HG03039 (cell line): Measurements from ENCODE around the gene EFHD2.
A peak's percentile ranks its signal among the peaks of the same experiment; 100 is the strongest.
"Not testable (repeated sequence)": the region's sequence is repeated elsewhere in the genome, so short reads cannot be mapped to it uniquely, and the experiment has no call there.

ENCODE experiments used
- ATAC-seq: cut with Tn5 transposase; IDR thresholded peaks from one replicate; pipeline ENCODE4 v1.9.1; 2021; ENCODE audit warnings: mild to moderate bottlenecking, moderate library complexity; ENCODE audit not compliant: unreplicated experiment

EFHD2 gene, protein sequence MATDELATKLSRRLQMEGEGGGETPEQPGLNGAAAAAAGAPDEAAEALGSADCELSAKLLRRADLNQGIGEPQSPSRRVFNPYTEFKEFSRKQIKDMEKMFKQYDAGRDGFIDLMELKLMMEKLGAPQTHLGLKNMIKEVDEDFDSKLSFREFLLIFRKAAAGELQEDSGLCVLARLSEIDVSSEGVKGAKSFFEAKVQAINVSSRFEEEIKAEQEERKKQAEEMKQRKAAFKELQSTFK

DNA sequence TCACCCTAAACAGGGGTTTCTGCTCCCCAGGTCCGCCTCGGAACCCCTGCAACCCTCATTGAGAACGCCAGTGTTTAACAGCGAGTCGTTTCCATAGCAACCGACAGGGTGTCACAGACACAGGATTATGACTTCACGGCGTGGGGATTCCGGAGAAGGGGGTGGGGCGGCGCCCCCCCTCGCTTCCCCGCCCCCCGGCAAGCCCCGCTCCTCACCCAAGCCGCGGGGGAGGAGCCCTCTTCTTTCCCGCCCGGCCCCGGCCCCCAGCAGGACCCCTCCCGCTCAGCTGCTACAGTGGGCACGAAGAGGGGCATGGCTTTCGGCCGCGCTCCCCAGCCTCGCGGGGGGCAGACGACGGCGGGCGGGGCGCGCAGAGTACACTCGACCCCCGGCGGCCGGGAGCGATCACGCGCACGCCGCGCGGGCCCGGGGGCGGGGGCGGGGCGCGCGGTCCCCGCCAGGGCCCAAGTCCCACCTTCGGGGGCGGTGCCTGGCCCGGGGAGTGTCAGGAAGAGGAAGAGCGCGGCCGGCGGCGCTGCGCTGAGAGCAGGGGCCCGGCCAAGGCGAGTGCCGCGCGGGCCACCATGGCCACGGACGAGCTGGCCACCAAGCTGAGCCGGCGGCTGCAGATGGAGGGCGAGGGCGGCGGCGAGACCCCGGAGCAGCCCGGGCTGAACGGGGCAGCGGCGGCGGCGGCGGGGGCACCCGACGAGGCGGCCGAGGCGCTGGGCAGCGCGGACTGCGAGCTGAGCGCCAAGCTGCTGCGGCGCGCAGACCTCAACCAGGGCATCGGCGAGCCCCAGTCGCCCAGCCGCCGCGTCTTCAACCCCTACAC lies at the start of gene EFHD2:
Gene EFHD2, plus strand, starts transcription at position 501 of the 835 bp plus-strand sequence. Its CDS starts 84 bp downstream, at position 585.
- ATAC-seq = peak; percentile 67

GRCh38 chr1:15360700-15361099 lies 49.0 kb upstream of the EFHD2 start:
- ATAC-seq = no peak

DNA sequence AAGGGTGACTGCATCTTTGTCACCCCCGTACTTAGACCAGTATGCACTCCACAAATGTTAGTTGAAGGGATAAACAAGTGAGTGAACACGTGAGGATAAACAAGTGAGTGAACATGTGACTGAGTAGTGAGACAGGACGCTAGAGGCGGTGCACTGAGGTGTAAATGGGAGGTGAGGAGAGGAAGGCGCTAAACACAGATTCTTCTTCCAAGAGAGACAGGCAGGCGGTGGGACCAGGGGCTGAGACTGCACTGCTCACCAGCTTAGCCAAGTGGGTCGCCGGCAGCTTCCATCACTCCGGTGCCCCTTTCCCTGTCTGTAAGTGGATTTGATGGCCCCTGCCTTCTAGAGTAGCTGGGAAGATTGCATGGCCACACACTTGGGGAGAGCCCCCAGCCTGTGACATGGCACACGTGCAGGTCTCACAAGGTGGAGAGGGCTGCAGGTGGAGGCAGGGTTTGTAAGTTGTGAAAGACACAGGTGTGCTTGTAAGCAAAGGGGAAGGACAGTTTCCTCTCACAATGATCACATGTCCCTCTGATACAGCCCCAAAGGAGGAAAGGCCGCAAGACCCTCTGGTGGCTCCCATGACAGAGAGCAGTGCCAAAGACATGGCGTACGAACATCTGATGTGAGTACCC lies 47.5 kb upstream of the EFHD2 start:
- ATAC-seq = no peak

- ATAC-seq = no peak
These were observed 47.0 kb upstream of the EFHD2 start for GRCh38 chr1:15362737-15363128.

DNA sequence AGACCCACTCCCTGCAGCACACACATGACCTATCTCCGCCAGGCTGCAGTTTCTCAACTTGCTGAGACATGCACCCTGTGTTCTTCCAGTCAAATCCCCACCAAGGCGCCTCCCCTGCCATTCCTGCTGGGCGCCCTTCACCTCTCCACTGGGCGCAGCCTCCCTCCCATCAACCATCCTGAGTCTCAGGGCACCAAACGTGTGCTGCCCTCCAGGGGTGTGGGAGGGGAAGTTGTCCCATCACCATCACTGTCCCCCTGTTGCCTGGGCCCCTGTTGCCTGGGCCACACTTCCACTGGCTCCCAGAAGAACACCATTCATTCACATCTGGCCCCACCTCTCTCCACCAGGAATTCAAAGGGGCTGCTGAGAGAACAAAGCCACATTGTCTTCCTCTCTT lies 44.9 kb upstream of the EFHD2 start:
- no peak for ATAC-seq

- ATAC-seq = no peak
These were observed 40.8 kb upstream of the EFHD2 start for GRCh38 chr1:15368888-15369287.

- ATAC-seq = no peak
These were observed 39.4 kb upstream of the EFHD2 start for GRCh38 chr1:15370268-15370667.

GRCh38 chr1:15370781-15371520 lies 38.7 kb upstream of the EFHD2 start:
- ATAC-seq = no peak

- no peak for ATAC-seq
These were observed 37.8 kb upstream of the EFHD2 start for GRCh38 chr1:15371610-15372545.

- ATAC-seq = no peak
These were observed 31.0 kb upstream of the EFHD2 start for GRCh38 chr1:15378729-15379128.

DNA sequence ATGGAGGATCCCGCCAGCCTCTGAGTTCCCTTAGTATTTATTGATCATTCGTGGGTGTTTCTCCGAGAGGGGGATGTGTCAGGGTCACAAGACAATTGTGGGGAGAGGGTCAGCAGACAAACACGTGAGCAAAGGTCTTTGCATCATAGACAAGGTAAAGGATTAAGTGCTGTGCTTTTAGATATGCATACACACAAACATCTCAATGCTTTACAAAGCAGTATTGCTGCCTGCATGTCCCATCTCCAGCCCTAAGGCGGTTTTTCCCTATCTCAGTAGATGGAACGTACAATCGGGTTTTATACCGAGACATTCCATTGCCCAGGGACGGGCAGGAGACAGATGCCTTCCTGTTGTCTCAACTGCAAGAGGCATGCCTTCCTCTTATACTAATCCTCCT lies 30.5 kb upstream of the EFHD2 start:
- not testable (repeated sequence) for ATAC-seq

DNA sequence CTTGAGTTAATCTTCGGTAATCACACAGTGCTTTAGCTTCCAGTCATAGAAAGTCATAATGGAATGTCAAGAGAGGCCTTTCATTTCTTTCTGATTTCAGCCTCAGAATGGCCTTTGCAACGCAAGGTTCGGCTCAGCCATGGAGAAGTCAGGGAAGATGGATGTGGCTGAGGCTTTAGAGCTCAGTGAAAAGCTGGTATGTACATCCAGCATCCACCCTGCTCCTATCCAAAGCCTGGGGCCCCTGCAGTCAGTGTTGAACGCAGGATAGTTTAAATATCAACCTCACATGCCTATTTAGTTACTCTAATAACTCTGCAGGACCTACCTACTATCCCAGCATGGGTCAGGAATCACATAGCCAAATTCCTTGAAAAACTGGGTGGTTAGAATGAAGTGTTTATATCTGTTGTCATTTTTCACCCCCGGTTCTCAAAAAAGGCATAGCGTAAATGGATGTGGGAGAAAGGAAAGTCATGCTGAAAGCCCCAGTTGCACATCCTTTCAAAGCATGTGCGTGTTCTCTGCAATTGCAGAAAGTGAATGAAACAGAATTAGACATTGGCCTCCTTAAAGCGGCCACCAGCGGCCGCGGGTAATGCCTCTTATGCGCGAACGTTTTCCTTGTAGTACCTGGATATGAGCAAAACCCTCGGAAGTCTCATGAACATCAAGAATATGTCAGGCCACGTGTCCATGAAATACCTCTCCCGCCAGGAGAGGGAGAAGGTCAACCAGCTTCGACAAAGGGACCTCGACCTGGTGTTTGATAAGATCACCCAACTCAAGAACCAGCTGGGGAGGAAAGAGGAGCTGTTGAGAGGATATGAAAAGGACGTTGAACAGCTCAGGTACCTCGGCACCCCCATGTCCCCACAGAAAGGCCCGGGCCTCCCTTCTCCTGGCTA lies 28.8 kb upstream of the EFHD2 start:
- ATAC-seq = no peak

DNA sequence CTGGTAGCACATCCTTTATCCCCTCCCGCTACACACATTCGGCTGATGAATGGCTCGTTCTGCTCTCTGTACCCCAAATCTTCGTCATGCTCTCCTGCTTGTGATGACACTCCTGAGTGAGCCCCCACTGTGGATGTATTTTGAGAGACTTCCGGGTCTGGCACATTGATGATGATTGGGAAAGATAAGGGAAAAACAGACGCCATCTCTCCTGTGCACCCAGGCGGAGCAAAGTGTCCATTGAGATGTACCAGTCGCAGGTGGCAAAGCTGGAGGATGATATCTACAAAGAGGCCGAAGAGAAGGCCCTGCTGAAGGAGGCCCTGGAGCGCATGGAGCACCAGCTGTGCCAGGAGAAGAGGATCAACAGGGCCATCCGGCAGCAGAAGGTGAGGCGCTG lies 27.9 kb upstream of the EFHD2 start:
- no peak for ATAC-seq

GRCh38 chr1:15382601-15383518 lies 26.8 kb upstream of the EFHD2 start:
- ATAC-seq = no peak

DNA sequence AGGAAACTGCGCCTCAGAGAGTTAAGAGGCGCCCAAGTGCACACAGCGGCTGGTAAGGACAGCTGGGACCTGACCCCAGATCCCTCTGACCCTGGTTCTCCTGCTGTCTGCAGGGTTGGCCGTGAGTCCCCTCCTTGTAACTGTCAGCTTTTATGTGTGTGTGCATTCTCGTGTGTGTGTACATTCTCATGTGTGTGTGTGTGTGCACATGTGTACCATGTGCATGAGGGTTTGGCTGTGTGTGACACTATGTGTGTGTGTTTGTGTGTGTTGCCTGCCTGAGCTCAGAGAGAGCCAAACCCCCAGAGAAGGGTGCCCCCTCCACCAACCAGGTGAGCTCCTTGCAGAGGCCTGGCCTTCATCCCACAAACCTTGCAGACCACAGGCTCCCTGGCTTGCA lies 25.9 kb upstream of the EFHD2 start:
- ATAC-seq = peak; percentile 8

DNA sequence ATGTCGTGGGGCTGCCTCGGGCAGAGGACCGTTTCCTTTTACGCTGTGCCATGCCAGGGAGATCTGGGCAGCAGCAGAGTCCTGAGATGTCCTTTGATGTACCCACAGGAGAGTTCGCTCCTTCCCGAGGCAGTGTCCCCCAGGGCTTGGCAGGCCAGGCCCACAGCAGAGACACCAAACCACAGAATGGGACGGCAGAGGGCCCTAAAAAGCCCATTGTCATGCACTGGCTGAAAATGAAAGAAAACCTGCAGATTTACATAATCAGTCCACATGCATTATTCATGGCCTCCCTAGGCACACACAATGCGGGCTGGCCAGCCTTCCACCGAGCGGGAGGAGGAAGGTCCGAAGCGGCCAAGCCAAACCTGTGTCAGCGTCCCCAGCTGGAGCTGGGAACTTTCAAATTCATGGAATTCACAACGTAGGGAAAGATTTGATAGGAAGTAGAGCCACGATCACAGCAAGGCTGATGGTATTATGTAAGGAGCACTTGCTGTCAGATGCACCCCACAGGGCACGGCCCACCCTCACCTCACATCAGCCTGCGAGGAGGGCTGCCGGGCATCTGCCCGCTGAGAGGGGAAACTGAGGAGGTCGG lies 25.3 kb upstream of the EFHD2 start:
- ATAC-seq = peak; percentile 62

DNA sequence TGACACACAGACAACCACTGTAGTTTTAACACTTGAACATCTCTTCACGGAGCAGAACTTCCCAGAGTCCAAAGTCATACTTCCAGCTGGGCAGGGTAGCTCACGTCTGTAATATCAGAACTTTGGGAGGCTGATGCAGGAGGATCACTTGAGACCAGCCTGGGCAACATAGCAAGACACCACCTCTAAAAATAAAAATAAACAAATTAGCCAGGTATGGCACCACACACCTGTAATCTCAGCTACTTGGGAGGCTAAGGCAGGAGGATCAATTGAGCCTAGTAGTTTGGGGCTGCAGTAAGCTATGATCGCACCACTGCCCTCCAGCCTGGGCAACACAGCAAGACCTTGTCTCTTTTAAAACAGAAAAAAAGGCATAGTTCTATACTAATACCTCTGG lies 24.3 kb upstream of the EFHD2 start:
- ATAC-seq = no peak
